ENCODE data around the gene HMG20A. TPM values are rescaled to one million over a fixed set of nuclear protein-coding genes. Genes with fewer than 3 reads are reported as not detected.

Gene HMG20A
- total and polyA plus RNA-seq, 10 of the 15 experiments (the other 5 are each of a cell fraction or from before 2014, with no cell fraction given), result 30.0 to 98.7 (median 46.8) TPM

- H3K79me2 ChIP-seq (ENCODE audit: control insufficient read depth, insufficient read depth, low read length), result peaks cover 47% of the 10 kb centered on the region
- no peaks in the 10 kb centered on the region for H3K27me3 ChIP-seq (replicated peaks in 1 of 2; ENCODE audit: control insufficient read depth in 2 of 2, insufficient read depth in 2 of 2, low read length in 1 of 2)
- in situ Hi-C loops (cut with MboI) (no loop called here), intact Hi-C loops (cut with micrococcal nuclease; ENCODE audit: unreplicated experiment) (no loop called here)
- H3K4me2 ChIP-seq (ENCODE audit: control insufficient read depth, insufficient read depth), result peak overlapping the region; percentile 47
- WGBS (ENCODE audit: insufficient coverage, insufficient replicate concordance, low lambda C conversion rate, missing lambda C conversion rate), result 4% methylated on average over 2 of the region's 2 CpGs
- ChIA-PET POLR2A (interaction anchor here (1.9 kb wide), 1 partner anchor 9 kb away, joined by 11 read pairs; the partner anchor contains the start of gene HMG20A), SMC1A (ENCODE audit: uncharacterized antibody, unreplicated experiment) (interaction anchor here (0.8 to 2.7 kb wide), 7 partner anchors 8 to 251 kb away, joined by 3 to 18 read pairs (median 3); partner anchors contain the start of gene HMG20A), RAD21 (ENCODE audit: unreplicated experiment) (interaction anchor here (0.7 to 1.6 kb wide), 4 partner anchors 9 to 244 kb away, joined by 3 to 6 read pairs (median 3); no protein-coding TSS in a partner anchor), CTCF (interaction anchor here (0.9 to 2.1 kb wide), 7 partner anchors 9 to 243 kb away, joined by 3 to 13 read pairs (median 4); partner anchors contain the start of gene HMG20A)
- no peaks in the 10 kb centered on the region for H3K9me3 ChIP-seq (replicated peaks; ENCODE audit: control insufficient read depth, insufficient read depth, low read length)
- H3K9ac ChIP-seq (ENCODE audit: control insufficient read depth, insufficient read depth, low read length), result no peak overlapping the region
- BruUV-seq (replicated peaks), result no TSS peak
- peak; percentile 35 for FAIRE-seq
- TF ChIP-seq, protein P1, sequence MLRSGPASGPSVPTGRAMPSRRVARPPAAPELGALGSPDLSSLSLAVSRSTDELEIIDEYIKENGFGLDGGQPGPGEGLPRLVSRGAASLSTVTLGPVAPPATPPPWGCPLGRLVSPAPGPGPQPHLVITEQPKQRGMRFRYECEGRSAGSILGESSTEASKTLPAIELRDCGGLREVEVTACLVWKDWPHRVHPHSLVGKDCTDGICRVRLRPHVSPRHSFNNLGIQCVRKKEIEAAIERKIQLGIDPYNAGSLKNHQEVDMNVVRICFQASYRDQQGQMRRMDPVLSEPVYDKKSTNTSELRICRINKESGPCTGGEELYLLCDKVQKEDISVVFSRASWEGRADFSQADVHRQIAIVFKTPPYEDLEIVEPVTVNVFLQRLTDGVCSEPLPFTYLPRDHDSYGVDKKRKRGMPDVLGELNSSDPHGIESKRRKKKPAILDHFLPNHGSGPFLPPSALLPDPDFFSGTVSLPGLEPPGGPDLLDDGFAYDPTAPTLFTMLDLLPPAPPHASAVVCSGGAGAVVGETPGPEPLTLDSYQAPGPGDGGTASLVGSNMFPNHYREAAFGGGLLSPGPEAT (IDR thresholded peaks at IDR 0.05; ENCODE audit: low read depth), result no peak
- TF ChIP-seq CBFB (IDR thresholded peaks at IDR 0.05; ENCODE audit: low read depth), result 0 out of 2 replicates have a peak, but pooled peaks have one; percentile 8
- no peak overlapping the region for H2AFZ ChIP-seq (ENCODE audit: control insufficient read depth, low read depth, low read length)
- H3K27ac ChIP-seq (ENCODE audit: control insufficient read depth, insufficient read depth), result peak overlapping the region; percentile 20; the same call in 1 of the 2 replicates
- H3K36me3 ChIP-seq (ENCODE audit: control insufficient read depth in 2 of 2, insufficient read depth in 2 of 2, low read length in 1 of 2), result no peaks in the 10 kb centered on the region
- H3K4me3 ChIP-seq, result no peak overlapping the region
- peak; percentile 38 for ATAC-seq
- no peak for DNase-seq (ENCODE audit: low read depth, low spot score)
- no peaks in the 10 kb centered on the region for H4K20me1 ChIP-seq (ENCODE audit: control insufficient read depth, insufficient read depth)
- H3K4me1 ChIP-seq (ENCODE audit: control insufficient read depth, insufficient read depth, low read length), result peaks cover 7% of the 10 kb centered on the region
Observed at GRCh38 chr15:77430652-77431051, 10.0 kb downstream of the HMG20A start.

GRCh38 chr15:77436822-77437221 lies 16.1 kb downstream of the HMG20A start:
- Histone ChIP-seq H3K27me3 (replicated peaks in 1 of 2; ENCODE audit: control insufficient read depth in 2 of 2, insufficient read depth in 2 of 2, low read length in 1 of 2) (no peaks in the 10 kb centered on the region), H3K36me3 (ENCODE audit: control insufficient read depth in 2 of 2, insufficient read depth in 2 of 2, low read length in 1 of 2) (no peaks in the 10 kb centered on the region), H3K4me1 (ENCODE audit: control insufficient read depth, insufficient read depth, low read length) (peaks cover 25% of the 10 kb centered on the region), H3K4me2 (ENCODE audit: control insufficient read depth, insufficient read depth) (peak overlapping the region; percentile 27; the same call in 1 of the 2 replicates), H3K9ac (ENCODE audit: control insufficient read depth, insufficient read depth, low read length) (no peak overlapping the region), H3K4me3 (no peak overlapping the region), H4K20me1 (ENCODE audit: control insufficient read depth, insufficient read depth) (no peaks in the 10 kb centered on the region), H3K9me3 (replicated peaks; ENCODE audit: control insufficient read depth, insufficient read depth, low read length) (no peaks in the 10 kb centered on the region), H2AFZ (ENCODE audit: control insufficient read depth, low read depth, low read length) (no peak overlapping the region), H3K79me2 (ENCODE audit: control insufficient read depth, insufficient read depth, low read length) (peaks cover 21% of the 10 kb centered on the region), H3K27ac (ENCODE audit: control insufficient read depth, insufficient read depth) (no peak overlapping the region)
- no peak for FAIRE-seq
- peak; percentile 35 for ATAC-seq
- 96% methylated on average over 2 of the region's 2 CpGs for WGBS (ENCODE audit: insufficient coverage, insufficient replicate concordance, low lambda C conversion rate, missing lambda C conversion rate)
- intact Hi-C loops (cut with micrococcal nuclease; ENCODE audit: unreplicated experiment) (no loop called here), in situ Hi-C loops (cut with MboI) (no loop called here)
- CTCF ChIA-PET, result interaction anchor here (0.8 to 1.0 kb wide), 2 partner anchors 15 to 250 kb away, joined by 3 to 5 read pairs; no protein-coding TSS in a partner anchor
- no TSS peak for BruUV-seq (replicated peaks)
- RAD21 ChIA-PET (ENCODE audit: unreplicated experiment), result interaction anchor here (1.0 kb wide), 1 partner anchor 16 kb away, joined by 3 read pairs; the partner anchor contains the start of gene HMG20A
- DNase-seq (ENCODE audit: low read depth, low spot score), result no peak
- POLR2A ChIA-PET, result interaction anchor here (1.0 kb wide), 2 partner anchors 16 to 250 kb away, joined by 3 read pairs; partner anchors contain the start of gene HMG20A
- SMC1A ChIA-PET (ENCODE audit: uncharacterized antibody, unreplicated experiment), result interaction anchor here (0.9 to 1.9 kb wide), 6 partner anchors 10 to 199 kb away, joined by 3 to 7 read pairs (median 3); no protein-coding TSS in a partner anchor
- no peak for TF ChIP-seq BHLHE40 (IDR thresholded peaks at IDR 0.05; ENCODE audit: borderline replicate concordance in 1 of 2, low read depth in 2 of 2, low read length in 1 of 2)
- peak; percentile 15; the same call in 1 of the 2 replicates for TF ChIP-seq MTA2 (IDR thresholded peaks at IDR 0.05; ENCODE audit: low read depth)
- TF ChIP-seq E2F8 (IDR thresholded peaks at IDR 0.05; ENCODE audit: low read depth, partially characterized antibody), result no peak
- TF ChIP-seq SPI1 (IDR thresholded peaks at IDR 0.05; ENCODE audit: borderline replicate concordance, insufficient read depth, low read depth, low read length), result peak; percentile 87
- TF ChIP-seq EED (IDR thresholded peaks at IDR 0.05; ENCODE audit: low read depth), result peak; percentile 38; the same call in 1 of the 2 replicates
- 0 out of 2 replicates have a peak, but pooled peaks have one; percentile 33 for TF ChIP-seq IKZF1 (conservative IDR thresholded peaks at IDR 0.05)
- peak; percentile 69 for TF ChIP-seq RUNX3 (IDR thresholded peaks at IDR 0.05; ENCODE audit: low read length)
